Measurements from ENCODE around the gene AKT1. TPM values are rescaled to one million over a fixed set of nuclear protein-coding genes. Genes with fewer than 3 reads are reported as not detected.

The AKT1 gene
- polyA plus RNA-seq, 4 donors, result 72.4 to 95.9 (median 82.7) TPM

DNA sequence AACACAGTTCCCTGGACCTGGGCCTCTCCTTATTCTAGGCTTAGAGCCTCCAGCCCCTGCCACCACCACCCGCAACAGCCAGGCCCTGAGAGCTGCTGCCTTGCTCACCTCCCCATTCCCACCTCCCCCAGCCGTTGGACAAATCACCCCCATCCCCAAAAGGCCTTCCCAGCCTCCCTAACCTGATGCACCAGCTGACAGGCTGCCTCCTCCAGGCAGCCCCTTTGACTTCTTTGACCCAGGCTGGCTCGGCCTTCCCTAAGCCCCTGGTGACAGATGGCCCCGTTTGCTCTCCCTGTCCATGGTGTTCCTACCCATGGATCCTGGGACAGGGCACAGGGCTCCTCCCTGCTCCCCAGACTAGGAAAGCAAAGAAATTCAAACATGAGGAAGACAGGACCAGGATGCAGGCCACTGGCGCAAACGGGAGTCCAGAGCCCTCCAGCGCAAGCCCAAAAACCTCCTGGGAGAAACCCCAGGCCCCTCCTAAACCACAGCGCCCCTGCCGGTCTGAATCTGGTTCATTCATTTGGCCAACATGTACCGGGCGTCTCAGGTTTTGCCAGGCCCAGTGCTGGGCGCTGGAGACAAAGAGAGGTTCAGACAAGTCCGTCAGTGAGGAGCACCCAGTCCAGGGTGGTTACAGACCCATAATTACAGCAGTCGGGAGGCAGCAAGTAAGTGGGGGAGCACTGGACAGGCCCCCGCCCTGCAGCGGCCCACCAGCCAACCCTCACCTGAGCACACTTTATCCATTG is 2.4 kb downstream of the AKT1 start:
- no peaks in the 10 kb centered on the region for H3K9me3 ChIP-seq (ENCODE audit: control insufficient read depth in 2 of 2, insufficient read depth in 1 of 2, low read depth in 1 of 2, low read length in 1 of 2)
- DNase-seq (no peak), FAIRE-seq (no peak)
- 84 to 86% (median 86%) methylated on average over 16 of the region's 16 CpGs for WGBS, 3 donors
- H3K36me3 ChIP-seq (ENCODE audit: control insufficient read depth in 3 of 3, insufficient read depth in 2 of 3, low read depth in 1 of 3, low read length in 3 of 3), result peaks cover 0 to 58% (median 3%) of the 10 kb centered on the region in 3 donors
- H3K4me1 ChIP-seq (ENCODE audit: control insufficient read depth in 3 of 3, insufficient read depth in 2 of 3, low read depth in 1 of 3, low read length in 2 of 3), result peaks cover 0 to 35% (median 12%) of the 10 kb centered on the region in 3 donors
- no peaks in the 10 kb centered on the region for H3K27me3 ChIP-seq (ENCODE audit: control insufficient read depth in 3 of 3, insufficient read depth in 3 of 3, low read length in 3 of 3)
- H3K4me3 ChIP-seq (ENCODE audit: low read depth in 1 of 3, low read length in 3 of 3), result peak overlapping the region in 2 of 3 donors; percentile 5 to 71
- no peak overlapping the region for H3K27ac ChIP-seq (ENCODE audit: low read depth in 1 of 3, low read length in 2 of 3)

DNA sequence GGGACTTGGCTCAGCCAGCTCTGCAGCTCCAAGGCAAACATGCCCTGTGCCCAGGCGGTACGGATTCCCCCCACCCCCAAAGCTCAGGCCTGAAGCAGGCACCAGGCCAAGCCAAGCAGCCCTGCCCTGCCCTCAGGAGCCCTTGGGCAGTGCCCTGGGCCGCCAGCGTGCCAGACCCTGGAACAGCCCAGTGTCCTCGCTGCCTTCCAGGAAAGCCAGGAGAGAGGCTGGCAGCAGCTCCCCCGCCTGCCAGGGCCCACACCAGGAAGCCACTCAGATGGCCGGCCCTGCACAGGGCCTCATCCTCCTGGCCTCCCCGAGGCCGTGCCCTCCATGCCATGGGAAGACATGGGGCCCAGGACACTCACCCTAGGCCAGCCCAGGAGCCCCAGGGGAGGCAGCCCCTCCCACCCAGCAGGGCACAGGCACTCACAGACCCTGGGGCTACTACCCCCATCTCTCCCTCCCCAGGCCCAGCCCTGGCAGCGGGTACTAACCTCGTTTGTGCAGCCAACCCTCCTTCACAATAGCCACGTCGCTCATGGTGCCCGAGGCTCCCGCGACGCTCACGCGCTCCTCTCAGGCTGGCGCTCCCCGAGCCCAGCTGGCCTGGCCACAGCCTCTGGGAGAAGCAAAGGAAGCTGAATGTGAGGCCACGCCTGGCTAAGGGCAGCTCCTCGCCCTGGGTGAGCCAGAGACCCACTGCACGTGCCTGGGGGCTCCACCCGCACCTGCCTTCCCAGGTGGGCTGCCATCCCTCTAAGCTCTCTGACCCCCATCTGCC is 3.3 kb downstream of the AKT1 start:
- Histone ChIP-seq H3K27ac (ENCODE audit: low read depth in 1 of 3, low read length in 2 of 3) (no peak overlapping the region), H3K4me3 (ENCODE audit: low read depth in 1 of 3, low read length in 3 of 3) (no peak overlapping the region), H3K9me3 (ENCODE audit: control insufficient read depth in 2 of 2, insufficient read depth in 1 of 2, low read depth in 1 of 2, low read length in 1 of 2) (no peaks in the 10 kb centered on the region), H3K36me3 (ENCODE audit: control insufficient read depth in 3 of 3, insufficient read depth in 2 of 3, low read depth in 1 of 3, low read length in 3 of 3) (peaks cover 0 to 67% (median 3%) of the 10 kb centered on the region in 3 donors), H3K27me3 (ENCODE audit: control insufficient read depth in 3 of 3, insufficient read depth in 3 of 3, low read length in 3 of 3) (no peaks in the 10 kb centered on the region), H3K4me1 (ENCODE audit: control insufficient read depth in 3 of 3, insufficient read depth in 2 of 3, low read depth in 1 of 3, low read length in 2 of 3) (peaks cover 0 to 28% (median 12%) of the 10 kb centered on the region in 3 donors)
- FAIRE-seq (no peak), DNase-seq (no peak)
- WGBS, 3 donors, result 75 to 81% (median 80%) methylated on average over 24 to 25 of the region's 25 CpGs

DNA sequence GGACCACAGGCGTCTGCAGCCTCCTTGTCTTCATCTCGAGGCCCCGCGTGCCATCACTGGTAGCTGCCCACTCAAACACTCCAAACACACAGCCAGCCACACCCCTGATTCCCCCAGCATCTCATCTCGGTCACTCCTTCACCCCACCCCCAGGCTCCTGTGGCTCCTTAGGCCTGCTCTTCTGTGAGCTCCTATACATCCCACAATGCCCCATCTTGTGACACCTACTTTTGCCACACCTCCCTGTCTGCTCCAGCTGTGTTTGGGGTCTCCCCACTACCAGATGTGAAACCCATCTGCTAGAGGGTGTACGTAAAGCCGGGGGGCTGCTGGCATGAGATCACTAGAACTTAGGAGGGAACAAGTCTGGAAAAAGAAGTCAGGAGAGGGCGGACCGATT is 4.1 kb downstream of the AKT1 start:
- DNase-seq (no peak), FAIRE-seq (no peak)
- H3K27ac ChIP-seq (ENCODE audit: low read depth in 1 of 3, low read length in 2 of 3), result no peak overlapping the region
- peaks cover 0 to 75% (median 3%) of the 10 kb centered on the region in 3 donors for H3K36me3 ChIP-seq (ENCODE audit: control insufficient read depth in 3 of 3, insufficient read depth in 2 of 3, low read depth in 1 of 3, low read length in 3 of 3)
- no peak overlapping the region for H3K4me3 ChIP-seq (ENCODE audit: low read depth in 1 of 3, low read length in 3 of 3)
- no peaks in the 10 kb centered on the region for H3K9me3 ChIP-seq (ENCODE audit: control insufficient read depth in 2 of 2, insufficient read depth in 1 of 2, low read depth in 1 of 2, low read length in 1 of 2)
- no peaks in the 10 kb centered on the region for H3K27me3 ChIP-seq (ENCODE audit: control insufficient read depth in 3 of 3, insufficient read depth in 3 of 3, low read length in 3 of 3)
- H3K4me1 ChIP-seq (ENCODE audit: control insufficient read depth in 3 of 3, insufficient read depth in 2 of 3, low read depth in 1 of 3, low read length in 2 of 3), result peaks cover 0 to 19% (median 12%) of the 10 kb centered on the region in 3 donors
- 91 to 95% (median 92%) methylated on average over 9 of the region's 9 CpGs for WGBS, 3 donors

GRCh38 chr14:104789752-104790743 is 5.5 kb downstream of the AKT1 start:
- no peak overlapping the region for H3K4me3 ChIP-seq (ENCODE audit: low read depth in 1 of 3, low read length in 3 of 3)
- peaks cover 0 to 87% (median 3%) of the 10 kb centered on the region in 3 donors for H3K36me3 ChIP-seq (ENCODE audit: control insufficient read depth in 3 of 3, insufficient read depth in 2 of 3, low read depth in 1 of 3, low read length in 3 of 3)
- peaks cover 0 to 12% (median 12%) of the 10 kb centered on the region in 3 donors for H3K4me1 ChIP-seq (ENCODE audit: control insufficient read depth in 3 of 3, insufficient read depth in 2 of 3, low read depth in 1 of 3, low read length in 2 of 3)
- no peaks in the 10 kb centered on the region for H3K27me3 ChIP-seq (ENCODE audit: control insufficient read depth in 3 of 3, insufficient read depth in 3 of 3, low read length in 3 of 3)
- H3K27ac ChIP-seq (ENCODE audit: low read depth in 1 of 3, low read length in 2 of 3), result no peak overlapping the region
- WGBS, 3 donors, result 90 to 94% (median 92%) methylated on average over 30 to 31 of the region's 31 CpGs
- FAIRE-seq (no peak), DNase-seq (no peak)
- no peaks in the 10 kb centered on the region for H3K9me3 ChIP-seq (ENCODE audit: control insufficient read depth in 2 of 2, insufficient read depth in 1 of 2, low read depth in 1 of 2, low read length in 1 of 2)

GRCh38 chr14:104788873-104789663 is 6.5 kb downstream of the AKT1 start:
- Histone ChIP-seq H3K4me3 (ENCODE audit: low read depth in 1 of 3, low read length in 3 of 3) (no peak overlapping the region), H3K9me3 (ENCODE audit: control insufficient read depth in 2 of 2, insufficient read depth in 1 of 2, low read depth in 1 of 2, low read length in 1 of 2) (no peaks in the 10 kb centered on the region), H3K4me1 (ENCODE audit: control insufficient read depth in 3 of 3, insufficient read depth in 2 of 3, low read depth in 1 of 3, low read length in 2 of 3) (peaks cover 0 to 11% (median 9%) of the 10 kb centered on the region in 3 donors), H3K36me3 (ENCODE audit: control insufficient read depth in 3 of 3, insufficient read depth in 2 of 3, low read depth in 1 of 3, low read length in 3 of 3) (peaks cover 0 to 95% (median 3%) of the 10 kb centered on the region in 3 donors), H3K27ac (ENCODE audit: low read depth in 1 of 3, low read length in 2 of 3) (no peak overlapping the region), H3K27me3 (ENCODE audit: control insufficient read depth in 3 of 3, insufficient read depth in 3 of 3, low read length in 3 of 3) (no peaks in the 10 kb centered on the region)
- no peak for FAIRE-seq
- WGBS, 3 donors, result 84 to 89% (median 85%) methylated on average over 35 to 39 of the region's 39 CpGs
- DNase-seq, result no peak

- FAIRE-seq (no peak), DNase-seq (no peak)
- H3K4me3 ChIP-seq (ENCODE audit: low read depth in 1 of 3, low read length in 3 of 3), result no peak overlapping the region
- H3K4me1 ChIP-seq (ENCODE audit: control insufficient read depth in 3 of 3, insufficient read depth in 2 of 3, low read depth in 1 of 3, low read length in 2 of 3), result peaks cover 0 to 5% (median 3%) of the 10 kb centered on the region in 3 donors
- H3K27me3 ChIP-seq (ENCODE audit: control insufficient read depth in 3 of 3, insufficient read depth in 3 of 3, low read length in 3 of 3), result no peaks in the 10 kb centered on the region
- 85 to 88% (median 87%) methylated on average over 14 of the region's 14 CpGs for WGBS, 3 donors
- no peak overlapping the region for H3K27ac ChIP-seq (ENCODE audit: low read depth in 1 of 3, low read length in 2 of 3)
- peaks cover 0 to 91% (median 3%) of the 10 kb centered on the region in 3 donors for H3K36me3 ChIP-seq (ENCODE audit: control insufficient read depth in 3 of 3, insufficient read depth in 2 of 3, low read depth in 1 of 3, low read length in 3 of 3)
- no peaks in the 10 kb centered on the region for H3K9me3 ChIP-seq (ENCODE audit: control insufficient read depth in 2 of 2, insufficient read depth in 1 of 2, low read depth in 1 of 2, low read length in 1 of 2)
Observed at GRCh38 chr14:104788161-104788818, 7.3 kb downstream of the AKT1 start.

- H3K27ac ChIP-seq (ENCODE audit: low read depth in 1 of 3, low read length in 2 of 3), result no peak overlapping the region
- H3K9me3 ChIP-seq (ENCODE audit: control insufficient read depth in 2 of 2, insufficient read depth in 1 of 2, low read depth in 1 of 2, low read length in 1 of 2), result no peaks in the 10 kb centered on the region
Observed at GRCh38 chr14:104787736-104788135, 7.8 kb downstream of the AKT1 start.

More at GRCh38 chr14:104787736-104788135, 7.8 kb downstream of the AKT1 start:
- no peaks in the 10 kb centered on the region for H3K27me3 ChIP-seq (ENCODE audit: control insufficient read depth in 3 of 3, insufficient read depth in 3 of 3, low read length in 3 of 3)
- DNase-seq, result no peak
- no peak for FAIRE-seq
- H3K4me3 ChIP-seq (ENCODE audit: low read depth in 1 of 3, low read length in 3 of 3), result no peak overlapping the region
- 76 to 86% (median 80%) methylated on average over 7 of the region's 7 CpGs for WGBS, 3 donors
- H3K4me1 ChIP-seq (ENCODE audit: control insufficient read depth in 3 of 3, insufficient read depth in 2 of 3, low read depth in 1 of 3, low read length in 2 of 3), result no peaks in the 10 kb centered on the region
- peaks cover 0 to 90% (median 3%) of the 10 kb centered on the region in 3 donors for H3K36me3 ChIP-seq (ENCODE audit: control insufficient read depth in 3 of 3, insufficient read depth in 2 of 3, low read depth in 1 of 3, low read length in 3 of 3)

All from small intestine (tissue), 7 donors.